SU-DHL-6 (cell line): ENCODE results near the gene USP25.

Experiments
- H2AFZ ChIP-seq: fragments of 200-600 bp; sonication (generic); 2 replicates; pipeline ENCODE4 v1.6.1; 2014; ENCODE audit warnings: low read depth, mild to moderate bottlenecking, moderate library complexity, mixed read lengths, antibody characterized with exemption, low read length; ENCODE audit not compliant: severe bottlenecking
- H3F3A ChIP-seq: fragments of 200-600 bp; shearing (Covaris generic); 2 replicates; pipeline ENCODE4 v1.6.0; 2016; ENCODE audit warnings: antibody characterized with exemption, mild to moderate bottlenecking; ENCODE audit not compliant: insufficient read depth
- H3K27ac ChIP-seq: fragments of 200-600 bp; sonication (generic); 2 replicates; pipeline ENCODE4 v1.5.1; 2016; ENCODE audit warnings: low read depth, mild to moderate bottlenecking, low read length, moderate library complexity, mixed read lengths
- H3K27me3 ChIP-seq: fragments of 200-600 bp; sonication (generic), shearing (Covaris generic); 2 replicates; pipeline ENCODE4 v1.6.0; 2014; ENCODE audit warnings: mild to moderate bottlenecking, low read length
- H3K36me3 ChIP-seq: fragments of 200-600 bp; sonication (generic); 2 replicates; pipeline ENCODE4 v1.6.1; 2014; ENCODE audit warnings: mild to moderate bottlenecking, low read length, mixed read lengths
- H3K4me2 ChIP-seq: fragments of 300-600, 200-600 bp; shearing (Covaris generic), sonication (generic); 2 replicates; pipeline ENCODE4 v1.6.0; 2014; ENCODE audit warnings: low read length, low read depth, mild to moderate bottlenecking; ENCODE audit not compliant: poor library complexity, severe bottlenecking
- H3K4me3 ChIP-seq: fragments of 200-600 bp; sonication (generic); 2 replicates; pipeline ENCODE4 v1.5.1; 2014; ENCODE audit warnings: antibody characterized with exemption, low read length, mild to moderate bottlenecking, mixed read lengths; ENCODE audit not compliant: insufficient read depth, poor library complexity, severe bottlenecking
- H3K79me2 ChIP-seq: fragments of 200-600 bp; sonication (generic); 2 replicates; pipeline ENCODE4 v1.6.1; 2014; ENCODE audit warnings: mild to moderate bottlenecking, low read length, moderate library complexity; ENCODE audit not compliant: insufficient read depth
- H3K9ac ChIP-seq: fragments of 200-600 bp; sonication (generic); 2 replicates; pipeline ENCODE4 v1.7.0; 2014; ENCODE audit warnings: mild to moderate bottlenecking, low read length
- H3K9me2 ChIP-seq: fragments of 200-600 bp; sonication (generic); replicated peaks from 2 replicates; pipeline ENCODE4 v1.6.1; 2014; ENCODE audit warnings: low read length; ENCODE audit not compliant: insufficient read depth
- H3K9me3 ChIP-seq: fragments of 200-600 bp; sonication (generic); 2 replicates; pipeline ENCODE4 v1.6.1; 2014; ENCODE audit warnings: low read length, mixed read lengths; ENCODE audit not compliant: insufficient read depth
- H4K20me1 ChIP-seq: fragments of 200-600 bp; sonication (generic); 2 replicates; pipeline ENCODE4 v1.6.1; 2014; ENCODE audit warnings: low read depth, mild to moderate bottlenecking, antibody characterized with exemption, low read length, moderate library complexity, mixed read lengths
- EZH2phosphoT487 ChIP-seq: fragments of 200-600 bp; sonication (generic), shearing (Covaris generic); conservative IDR thresholded peaks from 2 replicates; pipeline ENCODE4 v1.6.1; 2018; ENCODE audit warnings: mild to moderate bottlenecking, antibody characterized with exemption, low read length, moderate library complexity, mixed read lengths
- TF ChIP-seq, protein P1 (sequence below): fragments of 200-600 bp; sonication (generic); IDR thresholded peaks from one replicate; pipeline ENCODE4 v1.5.1; 2017; ENCODE audit warnings: antibody characterized with exemption, mild to moderate bottlenecking, low read length, moderate library complexity; ENCODE audit not compliant: insufficient read depth, poor library complexity, severe bottlenecking

USP25 gene

DNA sequence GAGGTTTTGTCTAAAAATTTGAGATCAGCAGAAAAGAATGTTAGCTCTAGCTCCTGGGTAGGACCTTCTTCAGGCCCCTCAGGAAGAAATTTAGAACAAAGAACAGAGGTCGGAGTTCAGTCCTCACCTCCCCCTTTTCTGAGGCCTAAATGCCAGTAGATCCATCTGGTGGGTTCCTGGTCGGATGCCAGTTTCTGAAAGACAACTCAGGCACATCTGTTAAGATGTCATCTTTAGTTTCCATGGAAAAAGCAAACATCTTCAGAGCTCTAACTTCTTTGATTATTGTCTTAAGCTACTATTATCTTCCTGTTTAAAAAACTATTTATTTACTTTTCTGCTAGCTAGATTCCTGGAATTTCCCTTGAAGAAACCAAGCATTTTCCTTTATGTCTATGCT is 37.1 kb upstream of the USP25 start:
- Histone ChIP-seq H3F3A (no peaks in the 10 kb centered on the region), H3K36me3 (no peaks in the 10 kb centered on the region), H4K20me1 (no peaks in the 10 kb centered on the region), H3K9me3 (no peaks in the 10 kb centered on the region), H3K9ac (no peak overlapping the region), H2AFZ (no peak overlapping the region), H3K4me3 (no peak overlapping the region), H3K79me2 (no peaks in the 10 kb centered on the region), H3K9me2 (no peaks in the 10 kb centered on the region), H3K27me3 (no peaks in the 10 kb centered on the region), H3K4me2 (no peak overlapping the region), H3K27ac (no peak overlapping the region)
- TF ChIP-seq, protein P1, sequence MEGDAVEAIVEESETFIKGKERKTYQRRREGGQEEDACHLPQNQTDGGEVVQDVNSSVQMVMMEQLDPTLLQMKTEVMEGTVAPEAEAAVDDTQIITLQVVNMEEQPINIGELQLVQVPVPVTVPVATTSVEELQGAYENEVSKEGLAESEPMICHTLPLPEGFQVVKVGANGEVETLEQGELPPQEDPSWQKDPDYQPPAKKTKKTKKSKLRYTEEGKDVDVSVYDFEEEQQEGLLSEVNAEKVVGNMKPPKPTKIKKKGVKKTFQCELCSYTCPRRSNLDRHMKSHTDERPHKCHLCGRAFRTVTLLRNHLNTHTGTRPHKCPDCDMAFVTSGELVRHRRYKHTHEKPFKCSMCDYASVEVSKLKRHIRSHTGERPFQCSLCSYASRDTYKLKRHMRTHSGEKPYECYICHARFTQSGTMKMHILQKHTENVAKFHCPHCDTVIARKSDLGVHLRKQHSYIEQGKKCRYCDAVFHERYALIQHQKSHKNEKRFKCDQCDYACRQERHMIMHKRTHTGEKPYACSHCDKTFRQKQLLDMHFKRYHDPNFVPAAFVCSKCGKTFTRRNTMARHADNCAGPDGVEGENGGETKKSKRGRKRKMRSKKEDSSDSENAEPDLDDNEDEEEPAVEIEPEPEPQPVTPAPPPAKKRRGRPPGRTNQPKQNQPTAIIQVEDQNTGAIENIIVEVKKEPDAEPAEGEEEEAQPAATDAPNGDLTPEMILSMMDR: no peak
- TF ChIP-seq EZH2phosphoT487: no peak

DNA sequence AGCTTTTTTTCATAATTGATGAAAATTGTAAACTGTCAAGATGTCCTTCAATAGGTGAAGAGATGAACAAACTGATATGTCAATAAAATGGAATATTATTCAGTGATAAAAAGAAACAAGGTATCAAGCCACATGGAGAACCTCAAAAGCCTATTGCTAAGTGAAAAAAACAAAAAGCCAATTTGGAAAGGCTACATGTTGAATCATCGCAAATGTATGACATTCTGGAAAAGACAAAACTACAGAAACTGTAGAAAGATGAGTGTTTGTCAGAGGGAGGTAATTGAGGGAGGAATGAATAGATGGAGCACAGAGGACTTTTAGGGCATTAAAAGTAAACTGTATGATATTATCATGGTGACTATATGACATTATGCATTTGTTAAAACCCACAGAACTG is 34.5 kb upstream of the USP25 start:
- H3K9me3 ChIP-seq: no peaks in the 10 kb centered on the region
- H3K27me3 ChIP-seq: no peaks in the 10 kb centered on the region
- H3F3A ChIP-seq: no peaks in the 10 kb centered on the region
- TF ChIP-seq, protein P1: no peak
- no peaks in the 10 kb centered on the region for H3K9me2 ChIP-seq
- H4K20me1 ChIP-seq: no peaks in the 10 kb centered on the region
- no peaks in the 10 kb centered on the region for H3K36me3 ChIP-seq
- H3K9ac ChIP-seq: no peak overlapping the region
- H3K27ac ChIP-seq: no peak overlapping the region
- H3K4me2 ChIP-seq: no peak overlapping the region
- H3K4me3 ChIP-seq: no peak overlapping the region
- H3K79me2 ChIP-seq: no peaks in the 10 kb centered on the region
- H2AFZ ChIP-seq: no peak overlapping the region

DNA sequence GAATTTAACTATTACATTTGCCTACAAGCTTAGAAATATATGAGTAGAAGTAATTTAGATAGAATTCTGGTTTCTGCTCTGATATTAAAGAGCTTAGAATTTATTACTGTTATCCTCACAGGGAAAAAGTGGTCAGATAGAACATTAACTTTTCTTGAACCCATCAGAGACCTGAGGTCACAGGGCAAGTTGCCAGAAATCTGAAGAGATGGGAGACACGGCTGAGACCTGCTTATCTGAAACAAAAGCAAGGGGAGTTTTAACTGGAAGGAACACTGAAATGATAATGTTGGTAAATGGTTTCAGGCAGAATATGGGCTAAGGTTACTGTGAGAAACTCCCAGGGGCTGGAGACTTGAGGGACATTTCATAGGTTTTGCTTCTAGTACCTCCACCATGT is 28.0 kb upstream of the USP25 start:
- Histone ChIP-seq H3K27me3 (no peaks in the 10 kb centered on the region), H2AFZ (no peak overlapping the region), H3K36me3 (no peaks in the 10 kb centered on the region), H3K27ac (no peak overlapping the region), H3K4me3 (no peak overlapping the region), H3K79me2 (no peaks in the 10 kb centered on the region), H3K9ac (no peak overlapping the region), H4K20me1 (no peaks in the 10 kb centered on the region), H3K4me2 (no peak overlapping the region), H3K9me3 (no peaks in the 10 kb centered on the region), H3K9me2 (no peaks in the 10 kb centered on the region), H3F3A (no peaks in the 10 kb centered on the region)
- TF ChIP-seq EZH2phosphoT487: no peak
- TF ChIP-seq, protein P1: no peak

DNA sequence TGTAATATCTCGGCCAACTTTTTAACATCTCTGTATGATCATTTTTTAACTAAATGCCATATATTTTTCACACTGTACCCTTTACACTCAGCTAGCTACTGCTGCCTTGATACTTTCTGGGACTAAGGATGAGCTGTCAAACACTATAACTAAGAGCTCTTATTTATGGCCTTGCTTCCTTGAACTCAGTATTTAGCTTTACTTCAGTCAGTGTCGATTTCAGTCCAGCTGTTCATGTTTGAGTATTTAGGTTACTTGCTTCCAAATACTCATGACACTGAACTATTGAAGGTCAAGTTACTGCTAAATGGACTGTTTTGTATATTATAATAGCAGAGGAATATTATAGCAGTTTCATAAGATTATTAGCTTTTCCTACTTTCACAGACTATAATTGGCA is 25.9 kb upstream of the USP25 start:
- Histone ChIP-seq H3K27me3 (no peaks in the 10 kb centered on the region), H3K4me3 (no peak overlapping the region), H3F3A (no peaks in the 10 kb centered on the region), H3K9me2 (no peaks in the 10 kb centered on the region), H3K4me2 (no peak overlapping the region), H3K36me3 (no peaks in the 10 kb centered on the region), H4K20me1 (no peaks in the 10 kb centered on the region), H3K27ac (no peak overlapping the region), H3K9me3 (no peaks in the 10 kb centered on the region), H3K9ac (no peak overlapping the region), H3K79me2 (no peaks in the 10 kb centered on the region), H2AFZ (no peak overlapping the region)
- TF ChIP-seq EZH2phosphoT487: no peak
- TF ChIP-seq, protein P1: no peak
